Right lobe of liver (tissue), 6 donors: ENCODE results near the gene UPF3B. TPM values are rescaled to one million over a fixed set of nuclear protein-coding genes. Genes with fewer than 3 reads are reported as not detected.
A peak's percentile ranks its signal among the peaks of the same experiment; 100 is the strongest.
"Not testable (repeated sequence)": the region's sequence is repeated elsewhere in the genome, so short reads cannot be mapped to it uniquely, and the experiment has no call there.

Source experiments
- ATAC-seq, 4 donors: fragments of 200-7000 bp; cut with Tn5 transposase; one replicate each; pipeline ENCODE4 v1.9.1; 2020; ENCODE audit warnings: mild to moderate bottlenecking in 4 of 4, moderate library complexity in 4 of 4
- DNase-seq, 3 donors: peaks; one replicate each; pipeline ENCODE4 v3.0.0-alpha.2; 2020
- H3K27ac ChIP-seq, 3 donors: fragments of 200-600 bp; one replicate each; pipeline ENCODE4 v1.8.0; 2022
- H3K27me3 ChIP-seq, 2 donors: fragments of 200-600 bp; one replicate each; pipeline ENCODE4 v1.8.0; 2022
- H3K36me3 ChIP-seq, 4 donors: fragments of 200-600 bp; sonication (generic) in 1 of 4; one replicate each; pipeline versions ENCODE4 v1.5.1 to v1.8.0; 2017 to 2022; ENCODE audit warnings: control low read depth in 1 of 4
- H3K4me1 ChIP-seq, 4 donors: fragments of 200-600 bp; sonication (generic) in 1 of 4; one replicate each; pipeline versions ENCODE4 v1.5.1 to v1.8.0; 2017 to 2022; ENCODE audit warnings: control low read depth in 1 of 4
- H3K4me3 ChIP-seq, 3 donors: fragments of 200-600 bp; one replicate each; pipeline ENCODE4 v1.8.0; 2022
- H3K9me3 ChIP-seq, 4 donors: fragments of 200-600 bp; sonication (generic) in 1 of 4; one replicate each; pipeline versions ENCODE4 v1.5.1 to v1.8.0; 2017 to 2022; ENCODE audit warnings: control low read depth in 1 of 4
- POLR2A ChIP-seq: fragments of 450-650 bp; IDR thresholded peaks from one replicate; pipeline ENCODE4 v1.6.1; 2017; ENCODE audit warnings: antibody characterized with exemption, mild to moderate bottlenecking
- WGBS: methylation state at CpG from one replicate; pipeline ENCODE4 v1.1.6; 2018; ENCODE audit warnings: low coverage, low lambda C conversion rate; ENCODE audit not compliant: insufficient coverage; ENCODE audit errors: missing lambda C conversion rate; 5-methylcytosine and 5-hydroxymethylcytosine counted together
- intact Hi-C, 2 donors: fragments of 100-400 bp; cut with DNase I; formaldehyde crosslinking; loops; one replicate each; pipeline versions ENCODE4 v1.11.2 to v1.14.1; 2022
- total RNA-seq, 6 experiments: library from RNA; depleted of rRNA in 2 of 6; stranded (reverse); fragments of >200 nt in 2 of 6; fragmentation: NEBNext Ultra II Directional in 3 of 6; extraction: Animal tissue kit (Norgen Biotek cat#: 25700) in 3 of 6; gene quantifications; one replicate each; pipeline versions ENCODE4 v1.1.0 to v1.2.4, GENCODE V29; 2016 to 2023
- TF ChIP-seq, protein P1 (sequence below), 4 donors: fragments of 200-600 bp in 3 of 4; fragments of 450-650 bp in 1 of 4; IDR thresholded peaks; one replicate each; pipeline versions ENCODE4 v1.5.1 to v1.8.0; 2016 to 2022; ENCODE audit warnings: antibody characterized with exemption in 4 of 4, mild to moderate bottlenecking in 2 of 4
- donor health status: DM: no; HTN: yes; CAD: no.
- donor health status: DM: no; HTN: no; CAD: no.
- donor health status: DM: no; HTN: no; CAD: no.
- donor health status: DM: no; HTN: yes; CAD: no.
- donor health status: DM: no; HTN: yes; CAD: no.

The UPF3B gene
- total RNA-seq, 6 experiments from 2014 or later = 1.9 to 3.5 (median 2.5) TPM

DNA sequence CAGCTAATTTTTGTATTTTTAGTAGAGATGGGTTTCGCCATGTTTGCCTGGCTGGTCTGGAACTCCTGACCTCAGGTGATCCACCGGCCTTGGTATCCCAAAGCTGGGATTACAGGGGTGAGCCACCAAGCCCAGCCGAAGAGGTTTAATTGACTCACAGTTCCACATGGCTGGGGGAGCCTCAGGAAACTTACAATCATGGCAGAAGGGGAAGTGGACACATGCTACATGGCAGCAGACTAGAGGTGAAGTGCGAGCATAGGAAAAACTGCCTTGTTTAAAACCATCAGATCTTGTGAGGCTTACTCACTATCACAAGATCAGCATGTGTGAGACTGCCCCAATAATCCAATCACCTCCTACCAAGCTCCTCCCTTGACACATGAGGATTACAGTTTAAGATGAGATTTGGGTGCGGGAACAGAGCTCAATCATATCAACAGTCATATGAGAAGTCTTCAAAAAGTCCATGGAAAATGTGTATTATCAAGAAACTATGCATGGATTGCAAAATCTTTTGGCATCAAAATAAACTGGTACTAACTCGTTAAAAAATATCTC, 35.6 kb downstream of the UPF3B start:
- Histone ChIP-seq H3K27me3 (no peaks in the 10 kb centered on the region), H3K27ac (peak overlapping the region in 1 of 3 donors; percentile 88), H3K4me3 (no peak overlapping the region), H3K4me1 (peaks cover 0 to 10% (median 0%) of the 10 kb centered on the region in 4 donors), H3K9me3 (no peaks in the 10 kb centered on the region), H3K36me3 (no peaks in the 10 kb centered on the region)
- ATAC-seq (no peak), DNase-seq (no peak)
- TF ChIP-seq POLR2A = no peak
- TF ChIP-seq, protein P1, sequence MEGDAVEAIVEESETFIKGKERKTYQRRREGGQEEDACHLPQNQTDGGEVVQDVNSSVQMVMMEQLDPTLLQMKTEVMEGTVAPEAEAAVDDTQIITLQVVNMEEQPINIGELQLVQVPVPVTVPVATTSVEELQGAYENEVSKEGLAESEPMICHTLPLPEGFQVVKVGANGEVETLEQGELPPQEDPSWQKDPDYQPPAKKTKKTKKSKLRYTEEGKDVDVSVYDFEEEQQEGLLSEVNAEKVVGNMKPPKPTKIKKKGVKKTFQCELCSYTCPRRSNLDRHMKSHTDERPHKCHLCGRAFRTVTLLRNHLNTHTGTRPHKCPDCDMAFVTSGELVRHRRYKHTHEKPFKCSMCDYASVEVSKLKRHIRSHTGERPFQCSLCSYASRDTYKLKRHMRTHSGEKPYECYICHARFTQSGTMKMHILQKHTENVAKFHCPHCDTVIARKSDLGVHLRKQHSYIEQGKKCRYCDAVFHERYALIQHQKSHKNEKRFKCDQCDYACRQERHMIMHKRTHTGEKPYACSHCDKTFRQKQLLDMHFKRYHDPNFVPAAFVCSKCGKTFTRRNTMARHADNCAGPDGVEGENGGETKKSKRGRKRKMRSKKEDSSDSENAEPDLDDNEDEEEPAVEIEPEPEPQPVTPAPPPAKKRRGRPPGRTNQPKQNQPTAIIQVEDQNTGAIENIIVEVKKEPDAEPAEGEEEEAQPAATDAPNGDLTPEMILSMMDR (IDR thresholded peaks at IDR 0.05) = no peak
- 67% methylated on average over 5 of the region's 6 CpGs for WGBS
- intact Hi-C loops = no loop called here

DNA sequence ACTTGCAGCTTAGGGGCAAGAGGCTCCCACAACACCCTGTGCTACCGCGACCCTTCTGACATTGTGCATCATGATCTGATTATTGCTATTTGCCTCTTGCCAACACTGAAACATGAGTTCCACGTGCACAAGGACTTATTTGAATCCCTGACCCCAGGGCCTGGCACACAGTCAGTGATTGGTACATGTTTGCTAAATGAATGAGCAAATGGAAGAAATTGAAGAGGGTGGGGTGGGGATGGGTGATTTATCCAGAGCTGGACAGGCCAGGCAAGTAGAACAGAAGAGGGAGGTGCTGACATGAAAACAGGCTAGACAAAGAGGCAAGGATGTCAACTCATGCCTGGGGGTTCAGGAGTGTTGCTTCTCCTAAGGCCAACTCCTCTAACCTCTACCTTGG, 36.5 kb downstream of the UPF3B start:
- H3K27ac ChIP-seq = peak overlapping the region in 1 of 3 donors; percentile 88
- DNase-seq (peak; percentile 50 to 78 (median 64)), ATAC-seq (peak; percentile 75 to 77 (median 76))
- WGBS = 51% methylated on average over 3 of the region's 3 CpGs
- intact Hi-C loops = no loop called here
- no peaks in the 10 kb centered on the region for H3K9me3 ChIP-seq
- TF ChIP-seq, protein P1 (IDR thresholded peaks at IDR 0.05) = no peak
- TF ChIP-seq POLR2A = peak; percentile 43
- H3K36me3 ChIP-seq = no peaks in the 10 kb centered on the region
- peaks cover 0 to 10% (median 0%) of the 10 kb centered on the region in 4 donors for H3K4me1 ChIP-seq
- H3K27me3 ChIP-seq = no peaks in the 10 kb centered on the region
- H3K4me3 ChIP-seq = no peak overlapping the region

DNA sequence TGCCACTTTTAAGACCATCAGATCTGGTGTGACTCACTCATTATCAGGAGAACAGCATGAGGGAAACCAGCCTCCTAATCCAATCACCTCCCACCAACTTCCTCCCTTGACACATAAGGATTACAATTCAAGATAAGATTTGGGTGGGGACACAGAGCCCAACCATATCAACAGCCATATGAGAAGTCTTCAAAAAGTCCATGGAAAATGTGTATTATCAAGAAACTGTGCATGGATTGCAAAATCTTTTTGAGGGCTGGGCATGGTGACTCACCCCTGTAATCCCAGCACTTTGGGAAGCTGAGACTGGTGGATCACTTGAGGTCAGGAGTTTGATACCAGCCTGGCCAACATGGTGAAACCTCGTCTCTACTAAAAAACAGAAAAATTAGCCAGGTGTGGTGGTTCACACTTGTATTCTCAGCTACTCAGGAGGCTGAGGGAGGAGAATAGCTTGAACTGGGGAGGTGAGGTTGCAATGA, 43.5 kb downstream of the UPF3B start:
- DNase-seq (no peak), ATAC-seq (no peak)
- intact Hi-C loops = no loop called here
- Histone ChIP-seq H3K36me3 (no peaks in the 10 kb centered on the region), H3K9me3 (no peaks in the 10 kb centered on the region), H3K4me1 (no peaks in the 10 kb centered on the region), H3K27ac (no peak overlapping the region), H3K27me3 (no peaks in the 10 kb centered on the region), H3K4me3 (no peak overlapping the region)
- 50% methylated on average over 1 of the region's 1 CpG for WGBS
- no peak for TF ChIP-seq POLR2A
- TF ChIP-seq, protein P1 (IDR thresholded peaks at IDR 0.05) = no peak

DNA sequence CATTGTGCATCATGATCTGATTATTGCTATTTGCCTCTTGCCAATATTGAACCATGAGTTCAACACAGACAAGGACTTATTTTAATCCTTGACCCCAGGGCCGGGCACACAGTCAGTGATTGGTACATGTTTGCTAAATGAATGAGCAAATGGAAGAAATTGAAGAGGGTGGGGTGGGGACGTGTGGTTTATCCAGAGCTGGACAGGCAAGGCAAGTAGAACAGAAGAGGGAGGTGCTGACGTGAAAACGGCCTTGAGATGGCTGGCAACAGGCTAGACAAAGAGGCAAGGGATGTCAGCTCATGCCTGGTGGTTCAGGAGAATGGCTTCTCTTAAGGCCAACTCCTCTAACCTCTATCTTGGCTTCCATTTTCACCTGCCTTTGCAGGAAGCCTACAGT, 44.3 kb downstream of the UPF3B start:
- whole genome bisulfite sequencing = no CpG with 5 or more reads among the region's 4 CpGs
- intact Hi-C loops = not testable (repeated sequence)
- peak; percentile 53 to 85 (median 76) for ATAC-seq

DNA sequence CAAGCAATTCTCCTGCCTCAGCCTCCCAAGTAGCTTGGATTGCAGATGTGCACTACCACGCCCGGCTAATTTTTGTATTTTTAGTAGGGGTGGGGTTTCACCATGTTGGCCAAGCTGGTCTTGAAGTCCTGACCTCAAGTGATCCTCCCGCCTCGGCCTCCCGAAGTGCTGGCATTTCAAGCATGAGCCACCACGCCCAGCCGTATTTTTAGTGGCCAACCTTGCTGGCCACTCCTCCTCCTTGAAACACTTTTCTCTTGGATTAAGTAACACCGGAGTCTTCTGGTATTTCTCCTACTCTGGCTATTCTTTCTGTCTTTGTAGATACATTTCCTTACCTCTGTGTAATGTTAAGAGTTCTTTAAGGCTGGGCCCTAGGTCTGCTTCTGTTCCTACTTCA, 50.2 kb downstream of the UPF3B start:
- no peak for TF ChIP-seq POLR2A
- TF ChIP-seq, protein P1 (IDR thresholded peaks at IDR 0.05) = no peak
- H3K27me3 ChIP-seq = no peaks in the 10 kb centered on the region
- H3K4me1 ChIP-seq = no peaks in the 10 kb centered on the region
- no peaks in the 10 kb centered on the region for H3K36me3 ChIP-seq
- 87% methylated on average over 3 of the region's 8 CpGs for WGBS
- H3K4me3 ChIP-seq = no peak overlapping the region
- no peak for ATAC-seq
- no peaks in the 10 kb centered on the region for H3K9me3 ChIP-seq
- no peak for DNase-seq
- no peak overlapping the region for H3K27ac ChIP-seq
- intact Hi-C loops = no loop called here

More for the DNA sequence above, 44.3 kb downstream of the UPF3B start:
- not testable (repeated sequence) for H3K27ac ChIP-seq, H3K4me1 ChIP-seq, H3K36me3 ChIP-seq, H3K4me3 ChIP-seq, H3K9me3 ChIP-seq, H3K27me3 ChIP-seq, DNase-seq
